Measurements from ENCODE around the gene HAUS6. TPM values are rescaled to one million over a fixed set of nuclear protein-coding genes. Genes with fewer than 3 reads are reported as not detected.

HAUS6 gene
- total RNA-seq, 1 experiment from 2014 or later, result 14.4 TPM

DNA sequence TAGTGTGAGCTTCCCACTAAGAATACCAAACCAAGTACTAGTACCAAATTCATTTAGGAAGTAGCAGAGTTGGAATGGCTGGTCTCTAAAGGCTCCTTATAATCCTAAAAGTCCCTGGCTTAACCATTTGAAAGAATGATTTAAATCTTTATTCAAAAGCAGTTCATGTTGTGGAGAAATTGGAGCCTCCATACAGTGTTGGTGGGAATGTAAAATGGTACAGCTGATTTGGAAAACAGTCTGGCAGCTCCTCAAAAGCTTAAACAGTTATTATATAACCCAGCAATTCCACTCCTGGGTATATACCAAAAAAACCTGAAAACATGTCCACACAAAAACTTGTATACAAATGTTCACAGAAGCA, 21.7 kb upstream of the HAUS6 start:
- no peak overlapping the region for H3K9ac ChIP-seq (ENCODE audit: low read length)
- peak overlapping the region; percentile 41; the same call in 1 of the 2 replicates for H3K4me2 ChIP-seq (ENCODE audit: low read length)
- no peak for DNase-seq
- no peaks in the 10 kb centered on the region for H3K9me2 ChIP-seq (replicated peaks; ENCODE audit: low read length)
- BruUV-seq (replicated peaks), result no TSS peak
- H3K27me3 ChIP-seq (ENCODE audit: low read length), result no peaks in the 10 kb centered on the region
- no peak overlapping the region for H2AFZ ChIP-seq (ENCODE audit: low read length)
- no peak for ATAC-seq
- H3K9me3 ChIP-seq (ENCODE audit: low read length), result no peaks in the 10 kb centered on the region
- H3K36me3 ChIP-seq (ENCODE audit: low read depth, low read length), result peaks cover 17% of the 10 kb centered on the region
- H3K79me2 ChIP-seq (ENCODE audit: low read length), result peaks cover 31% of the 10 kb centered on the region
- H3K27ac ChIP-seq (ENCODE audit: low read length), result no peak overlapping the region
- peaks cover 15% of the 10 kb centered on the region for H3K4me1 ChIP-seq (ENCODE audit: insufficient read depth, low read length)
- no peaks in the 10 kb centered on the region for H4K20me1 ChIP-seq (ENCODE audit: low read length)
- intact Hi-C loops (cut with micrococcal nuclease), result no loop called here
- peaks cover 1% of the 10 kb centered on the region for H3F3A ChIP-seq (ENCODE audit: low read length, unreplicated experiment)
- ChIA-PET POLR2A (ENCODE audit: unreplicated experiment) (no interaction called here), CTCF (no interaction called here)
- no peak for TF ChIP-seq EZH2 (IDR thresholded peaks at IDR 0.05; ENCODE audit: low read length, unreplicated experiment)
- TF ChIP-seq CTCF (conservative IDR thresholded peaks at IDR 0.05; ENCODE audit: low read depth, low read length), result no peak
- TF ChIP-seq EZH2phosphoT487 (IDR thresholded peaks at IDR 0.05; ENCODE audit: borderline replicate concordance, low read length), result no peak
- no peak overlapping the region for H3K4me3 ChIP-seq (ENCODE audit: low read length)

DNA sequence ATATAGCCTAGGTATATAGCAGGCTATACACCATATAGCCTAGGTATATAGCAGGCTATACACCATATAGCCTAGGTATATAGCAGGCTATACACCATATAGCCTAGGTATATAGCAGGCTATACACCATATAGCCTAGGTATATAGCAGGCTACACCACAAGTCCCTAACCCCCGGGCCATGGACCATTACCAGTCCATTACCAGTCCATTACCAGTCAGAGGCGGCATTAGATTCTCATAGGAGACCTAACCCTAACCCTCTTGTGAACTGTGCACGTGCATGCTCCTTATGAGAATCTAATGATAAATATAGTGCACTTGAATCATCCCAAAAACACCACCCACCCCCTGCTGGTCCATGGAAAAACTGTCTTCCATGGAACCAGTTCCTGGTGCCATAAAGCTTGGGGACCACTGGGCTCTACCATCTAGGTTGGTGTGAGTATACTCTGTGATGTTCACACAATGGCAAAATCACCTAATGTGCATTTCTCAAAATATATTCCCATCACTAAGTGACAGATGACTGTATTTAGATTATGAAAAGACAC, 19.9 kb upstream of the HAUS6 start:
- no peak overlapping the region for H3K4me3 ChIP-seq (ENCODE audit: low read length)
- H3K79me2 ChIP-seq (ENCODE audit: low read length), result peaks cover 26% of the 10 kb centered on the region
- no peaks in the 10 kb centered on the region for H3K9me2 ChIP-seq (replicated peaks; ENCODE audit: low read length)
- DNase-seq (no peak), ATAC-seq (no peak)
- no peak overlapping the region for H3K4me2 ChIP-seq (ENCODE audit: low read length)
- H3K27ac ChIP-seq (ENCODE audit: low read length), result no peak overlapping the region
- TF ChIP-seq CTCF (conservative IDR thresholded peaks at IDR 0.05; ENCODE audit: low read depth, low read length) (no peak; the same call in 1 of the 2 replicates), EZH2 (IDR thresholded peaks at IDR 0.05; ENCODE audit: low read length, unreplicated experiment) (no peak), EZH2phosphoT487 (IDR thresholded peaks at IDR 0.05; ENCODE audit: borderline replicate concordance, low read length) (no peak)
- no peak overlapping the region for H2AFZ ChIP-seq (ENCODE audit: low read length)
- H4K20me1 ChIP-seq (ENCODE audit: low read length), result no peaks in the 10 kb centered on the region
- ChIA-PET CTCF (no interaction called here), POLR2A (ENCODE audit: unreplicated experiment) (no interaction called here)
- no peaks in the 10 kb centered on the region for H3K9me3 ChIP-seq (ENCODE audit: low read length)
- peaks cover 26% of the 10 kb centered on the region for H3K36me3 ChIP-seq (ENCODE audit: low read depth, low read length)
- BruUV-seq (replicated peaks), result no TSS peak
- no peak overlapping the region for H3K9ac ChIP-seq (ENCODE audit: low read length)
- H3K4me1 ChIP-seq (ENCODE audit: insufficient read depth, low read length), result peaks cover 29% of the 10 kb centered on the region
- intact Hi-C loops (cut with micrococcal nuclease), result no loop called here
- H3K27me3 ChIP-seq (ENCODE audit: low read length), result no peaks in the 10 kb centered on the region
- peaks cover 5% of the 10 kb centered on the region for H3F3A ChIP-seq (ENCODE audit: low read length, unreplicated experiment)

DNA sequence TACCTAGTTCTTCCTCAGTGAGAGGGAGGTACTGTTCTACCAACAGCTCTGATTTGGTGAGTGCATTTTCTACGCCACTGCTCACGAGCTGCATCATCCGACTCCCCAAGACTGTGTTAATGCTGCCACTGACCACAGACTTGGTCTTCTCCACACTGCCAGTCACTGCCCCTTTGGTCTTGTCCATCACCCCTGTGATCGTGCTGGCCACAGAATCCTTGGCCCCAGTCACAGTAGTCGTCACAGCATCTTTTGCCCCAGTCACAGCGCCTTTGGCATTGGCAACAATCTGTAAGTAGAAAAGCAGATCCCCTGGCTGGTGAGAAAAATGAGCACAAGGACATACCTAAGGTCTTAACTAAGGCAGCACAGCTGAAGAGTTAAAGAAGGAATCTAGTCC, 18.2 kb upstream of the HAUS6 start:
- peaks cover 39% of the 10 kb centered on the region for H3K4me1 ChIP-seq (ENCODE audit: insufficient read depth, low read length)
- POLR2A ChIA-PET (ENCODE audit: unreplicated experiment), result no interaction called here
- H3K9ac ChIP-seq (ENCODE audit: low read length), result no peak overlapping the region
- intact Hi-C loops (cut with micrococcal nuclease), result no loop called here
- TF ChIP-seq EZH2phosphoT487 (IDR thresholded peaks at IDR 0.05; ENCODE audit: borderline replicate concordance, low read length) (no peak), EZH2 (IDR thresholded peaks at IDR 0.05; ENCODE audit: low read length, unreplicated experiment) (no peak), CTCF (conservative IDR thresholded peaks at IDR 0.05; ENCODE audit: low read depth, low read length) (no peak)
- peaks cover 5% of the 10 kb centered on the region for H3F3A ChIP-seq (ENCODE audit: low read length, unreplicated experiment)
- no peak overlapping the region for H2AFZ ChIP-seq (ENCODE audit: low read length)
- BruUV-seq (replicated peaks), result no TSS peak
- H4K20me1 ChIP-seq (ENCODE audit: low read length), result no peaks in the 10 kb centered on the region
- H3K79me2 ChIP-seq (ENCODE audit: low read length), result peaks cover 11% of the 10 kb centered on the region
- H3K9me3 ChIP-seq (ENCODE audit: low read length), result no peaks in the 10 kb centered on the region
- no peaks in the 10 kb centered on the region for H3K9me2 ChIP-seq (replicated peaks; ENCODE audit: low read length)
- H3K27ac ChIP-seq (ENCODE audit: low read length), result no peak overlapping the region
- CTCF ChIA-PET, result no interaction called here
- no peak overlapping the region for H3K4me3 ChIP-seq (ENCODE audit: low read length)
- no peak for ATAC-seq
- DNase-seq, result no peak
- H3K36me3 ChIP-seq (ENCODE audit: low read depth, low read length), result peaks cover 33% of the 10 kb centered on the region
- no peak overlapping the region for H3K4me2 ChIP-seq (ENCODE audit: low read length)
- H3K27me3 ChIP-seq (ENCODE audit: low read length), result no peaks in the 10 kb centered on the region

All from PC-3 (cell line).